Hematopoietic multipotent progenitor cell treated with erythropoietin and hydrocortisone succinate and interleukin-3 and kit ligand, for 15 days (in vitro differentiated cells): ENCODE results near the gene STRN4.

Source experiments
- DNase-seq: peaks from one replicate; pipeline ENCODE4 v3.0.0-alpha.2; 2015; ENCODE audit warnings: low spot score

Gene STRN4

GRCh38 chr19:46744005-46744691 is 2.1 kb downstream of the STRN4 start:
- DNase-seq = no peak

DNA sequence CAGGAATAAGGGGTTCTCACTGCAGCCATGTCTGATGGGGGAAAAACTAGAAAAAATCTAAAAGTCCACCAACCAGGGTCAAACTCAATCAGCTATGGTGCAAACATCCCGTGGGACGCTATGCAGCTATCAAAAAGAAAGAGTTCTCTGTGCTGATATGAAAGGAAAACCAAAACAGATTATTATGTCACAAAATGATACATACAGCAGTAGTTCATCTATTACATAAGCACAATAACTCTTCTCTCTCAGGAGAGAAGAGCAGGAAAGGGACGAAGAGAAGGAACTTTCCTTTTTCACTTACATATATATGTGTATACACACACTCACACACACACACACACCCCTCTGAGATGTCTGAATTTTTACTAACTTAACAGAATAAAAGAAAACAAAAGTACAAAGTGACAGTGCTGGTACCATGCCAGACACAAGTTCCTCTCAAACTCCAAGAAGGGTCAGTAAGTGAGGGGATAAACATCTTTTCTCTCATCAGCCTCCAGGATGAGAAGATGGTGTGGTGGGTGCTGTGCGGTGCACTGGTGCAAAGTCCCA is 3.2 kb downstream of the STRN4 start:
- DNase-seq = no peak

GRCh38 chr19:46741447-46741846 is 4.8 kb downstream of the STRN4 start:
- no peak for DNase-seq

DNA sequence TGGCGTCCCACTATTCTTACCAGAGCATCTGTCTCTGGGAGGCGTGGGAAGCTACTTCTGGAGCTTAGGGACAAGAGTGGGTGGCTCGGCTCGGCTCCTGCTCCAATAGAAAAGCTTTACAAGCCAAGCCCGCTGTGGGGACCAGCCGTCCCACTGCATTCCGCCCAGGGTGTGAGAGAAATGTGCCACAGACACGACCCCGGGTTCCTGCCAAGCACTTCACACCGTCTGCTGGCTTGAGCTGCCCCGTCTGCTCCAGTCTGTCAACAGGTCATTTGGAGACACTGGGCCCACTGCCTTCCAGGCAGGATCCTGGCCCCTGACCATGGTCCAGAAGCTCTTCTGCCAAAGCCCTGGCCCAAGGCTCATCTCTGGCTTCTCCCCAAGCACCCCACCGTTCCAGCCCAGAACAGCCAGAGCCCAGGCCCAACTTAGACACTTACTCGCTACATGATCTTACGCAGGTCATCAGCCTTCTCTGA is 6.9 kb downstream of the STRN4 start:
- DNase-seq = no peak

DNA sequence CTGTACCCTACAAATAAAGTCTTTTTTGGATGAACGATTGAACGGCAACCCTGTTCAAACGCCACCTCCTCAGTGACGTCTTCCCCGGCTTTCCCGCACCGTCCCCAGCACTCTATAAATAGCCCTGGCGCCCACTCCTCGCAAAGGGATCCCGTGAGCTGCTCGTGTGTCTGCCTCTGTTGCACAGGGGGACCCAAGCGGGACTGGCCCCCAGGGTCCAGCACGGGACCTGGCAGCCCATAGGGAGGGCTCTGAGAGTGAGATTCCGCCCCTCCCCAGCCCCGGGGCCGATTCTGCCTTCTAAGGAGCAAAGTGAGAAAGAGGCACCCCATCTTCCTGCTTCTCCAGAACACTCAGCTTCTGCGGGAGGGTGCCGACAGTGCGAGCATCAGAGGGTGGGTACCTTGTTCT is 8.5 kb downstream of the STRN4 start:
- no peak for DNase-seq

DNA sequence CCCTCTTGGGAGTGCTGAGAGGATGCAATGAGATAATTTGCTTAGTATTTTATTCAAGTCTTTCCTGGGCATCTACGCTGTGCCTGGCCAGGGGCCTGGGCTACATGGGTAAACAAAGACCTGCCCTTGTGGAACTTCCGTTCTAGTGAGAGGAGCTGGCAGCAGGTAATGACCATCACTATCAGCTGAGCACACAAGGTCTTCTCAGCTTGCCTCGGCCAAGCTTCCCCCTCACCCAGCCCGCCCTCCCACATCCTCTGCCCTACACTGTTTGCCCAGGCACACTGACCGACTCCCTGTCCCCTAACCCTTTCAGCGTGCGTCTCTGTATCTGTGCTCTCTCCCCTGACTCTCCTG is 9.0 kb downstream of the STRN4 start:
- DNase-seq = no peak

DNA sequence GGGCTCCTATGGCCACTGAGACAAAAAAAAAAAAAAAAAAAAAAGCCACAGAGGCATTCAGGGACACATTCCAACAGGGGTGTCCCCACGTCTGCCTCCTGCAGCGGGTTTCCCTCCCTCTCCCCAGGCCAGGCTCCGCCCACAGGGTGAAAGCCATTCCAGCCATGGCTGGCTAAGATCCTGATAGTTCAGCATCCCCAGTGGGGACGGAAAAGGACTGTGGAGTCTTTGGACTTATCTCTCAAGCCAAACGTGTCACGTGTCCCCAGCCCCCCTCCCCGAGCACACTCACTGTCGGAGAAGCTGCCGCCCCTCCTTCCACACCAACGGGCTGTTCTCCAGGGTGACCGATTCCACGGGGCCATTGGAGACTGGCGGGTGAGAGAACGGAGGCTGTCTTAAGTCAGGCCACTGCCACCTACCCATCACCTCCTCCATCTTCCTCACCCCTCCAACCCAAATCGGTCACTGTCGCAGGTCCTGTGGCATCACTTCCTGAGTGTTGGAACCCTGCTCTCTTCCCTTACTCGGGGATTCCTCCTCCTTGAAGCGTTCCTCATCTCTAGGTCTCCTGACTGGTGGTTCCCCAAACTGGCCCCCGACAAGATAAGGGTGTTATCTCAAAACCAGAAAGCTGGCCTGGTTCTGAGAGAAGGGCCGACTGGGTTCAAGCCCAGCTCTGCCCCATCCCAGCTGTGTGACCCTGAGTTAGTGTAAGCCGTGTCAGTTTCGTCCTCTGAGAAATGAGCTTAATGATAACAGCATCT is 9.5 kb downstream of the STRN4 start:
- DNase-seq = peak; percentile 65

DNA sequence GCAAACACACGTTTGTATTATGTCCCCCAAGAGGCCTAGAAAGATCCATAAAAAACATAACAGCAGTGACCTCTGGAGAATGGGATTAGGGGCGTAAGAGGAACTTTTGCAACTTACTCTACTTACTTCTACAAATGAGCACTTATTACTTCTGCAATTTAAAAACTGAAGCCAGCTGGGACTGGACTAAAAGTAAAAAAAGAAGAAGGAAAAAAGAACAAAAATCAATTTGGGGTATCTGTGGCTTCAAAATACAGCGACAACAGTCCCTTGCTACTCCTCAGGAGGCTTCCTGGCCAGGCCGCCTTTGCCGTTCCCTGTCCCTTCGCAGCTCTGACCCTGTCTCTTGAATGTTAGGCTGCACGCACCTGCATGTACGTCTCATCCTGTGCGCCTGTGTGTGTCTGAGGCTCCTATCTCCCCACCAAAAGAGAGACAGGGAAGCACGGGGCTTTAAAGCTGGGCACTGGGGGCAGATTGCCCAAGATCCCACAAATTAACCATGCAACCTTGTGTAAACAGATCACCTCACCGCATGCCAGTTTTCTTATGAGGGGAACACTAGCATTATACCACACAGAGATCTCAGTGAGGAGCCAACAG is 12.5 kb downstream of the STRN4 start:
- no peak for DNase-seq

DNA sequence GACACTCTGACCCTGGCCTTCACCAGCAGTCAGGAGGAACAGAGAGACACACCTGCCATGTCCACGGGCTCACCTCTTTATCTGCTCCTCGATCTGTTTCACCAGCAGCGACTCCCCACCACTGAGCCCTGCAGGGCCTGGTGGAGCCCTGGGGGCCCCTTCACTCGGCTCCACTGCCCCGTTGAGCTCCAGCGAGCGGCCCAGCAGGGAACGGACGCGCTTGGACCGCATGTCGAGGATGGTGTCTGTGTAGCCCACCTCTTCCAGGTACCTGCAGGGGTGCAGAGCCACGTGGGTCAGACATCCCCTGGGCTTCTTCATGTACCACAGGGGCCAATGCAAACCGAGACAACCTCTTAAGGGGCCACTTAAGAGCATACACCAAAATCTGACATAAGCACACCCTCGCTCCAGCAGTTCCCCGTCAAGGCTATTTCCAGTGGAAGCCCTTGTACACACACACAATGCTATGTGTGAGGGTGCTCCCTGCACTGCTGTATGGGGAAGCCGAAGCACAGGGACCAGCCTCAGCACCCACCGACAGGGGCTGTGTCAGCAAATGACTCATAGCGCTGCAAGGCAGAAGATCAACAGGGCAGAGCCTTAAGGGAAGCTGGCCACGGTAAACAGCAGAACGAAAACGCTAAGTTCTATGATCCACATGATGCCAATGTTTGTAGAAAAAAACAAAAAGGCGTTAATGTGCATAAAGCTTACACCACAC is 13.1 kb downstream of the STRN4 start:
- no peak for DNase-seq

- DNase-seq = no peak
Observed at GRCh38 chr19:46732172-46732938, 13.9 kb downstream of the STRN4 start.

DNA sequence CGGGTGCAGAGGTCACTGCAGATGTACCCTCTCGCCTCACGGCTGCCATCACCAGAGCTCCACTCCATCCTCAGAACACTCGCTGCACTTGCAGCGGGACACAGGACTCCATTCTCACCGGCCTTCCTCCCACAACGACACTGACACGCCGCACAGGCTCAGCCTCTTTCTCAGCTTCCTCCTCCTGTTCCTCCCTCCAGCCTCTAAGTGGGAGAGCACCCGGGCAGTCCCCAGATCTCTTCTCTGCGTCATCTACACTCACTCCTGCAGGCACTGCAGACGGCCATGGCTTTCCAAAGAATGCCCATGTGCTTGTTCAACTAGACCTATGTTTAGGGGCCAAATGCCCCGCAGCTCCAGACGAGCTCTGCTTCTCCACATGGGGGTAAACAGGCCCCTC is 14.7 kb downstream of the STRN4 start:
- DNase-seq = no peak

DNA sequence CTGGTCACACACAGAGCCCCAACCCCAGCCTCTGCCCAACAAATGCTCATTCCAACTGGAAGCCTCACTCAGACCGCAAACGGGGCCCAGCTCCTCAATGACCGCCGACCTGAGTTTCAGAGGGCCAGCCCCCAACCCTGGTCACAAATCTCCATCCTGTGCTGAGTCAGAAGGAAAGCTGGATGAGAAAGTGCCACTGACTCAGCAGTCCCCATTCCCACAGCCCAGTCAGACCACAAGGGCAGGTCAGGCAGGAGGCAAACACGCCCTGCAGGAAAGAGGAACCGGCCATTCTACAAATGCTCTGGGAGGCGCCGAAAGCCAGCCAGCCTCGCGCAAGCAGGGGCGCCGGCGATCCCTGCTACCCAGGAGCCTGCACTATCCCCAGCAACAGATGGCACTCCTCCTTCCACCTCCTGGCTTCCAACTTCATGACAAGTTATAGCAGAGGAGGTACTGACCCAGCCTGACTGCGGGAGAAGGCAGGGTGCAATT is 15.2 kb downstream of the STRN4 start:
- DNase-seq = no peak

- no peak for DNase-seq
Observed at GRCh38 chr19:46730595-46730994, 15.7 kb downstream of the STRN4 start.

GRCh38 chr19:46730187-46730586 is 16.1 kb downstream of the STRN4 start:
- DNase-seq = no peak

- DNase-seq = no peak
Observed at GRCh38 chr19:46729696-46730095, 16.6 kb downstream of the STRN4 start.

GRCh38 chr19:46728693-46729339 is 17.4 kb downstream of the STRN4 start:
- peak; percentile 84 for DNase-seq

GRCh38 chr19:46728208-46728607 is 18.0 kb downstream of the STRN4 start:
- no peak for DNase-seq

DNA sequence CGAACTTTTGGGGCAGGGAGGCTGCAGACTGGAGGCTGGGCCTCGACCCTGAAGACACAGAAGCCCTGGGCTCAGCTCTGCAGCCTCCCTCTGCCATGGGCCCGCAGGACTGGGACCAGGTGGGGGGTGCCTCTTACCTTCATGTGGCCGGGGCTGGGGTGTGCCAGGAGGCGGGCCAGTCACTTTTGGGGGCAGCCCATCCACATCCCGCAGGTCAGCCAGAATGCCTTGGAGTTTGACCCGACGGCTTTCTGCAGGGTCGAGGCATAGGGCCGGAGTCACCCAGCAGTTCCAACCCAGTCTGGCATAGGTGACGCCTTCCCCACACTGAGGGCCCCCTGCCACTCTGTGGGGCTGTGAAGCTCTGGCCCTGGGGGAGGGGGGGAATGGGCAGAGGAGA is 18.5 kb downstream of the STRN4 start:
- DNase-seq = no peak

DNA sequence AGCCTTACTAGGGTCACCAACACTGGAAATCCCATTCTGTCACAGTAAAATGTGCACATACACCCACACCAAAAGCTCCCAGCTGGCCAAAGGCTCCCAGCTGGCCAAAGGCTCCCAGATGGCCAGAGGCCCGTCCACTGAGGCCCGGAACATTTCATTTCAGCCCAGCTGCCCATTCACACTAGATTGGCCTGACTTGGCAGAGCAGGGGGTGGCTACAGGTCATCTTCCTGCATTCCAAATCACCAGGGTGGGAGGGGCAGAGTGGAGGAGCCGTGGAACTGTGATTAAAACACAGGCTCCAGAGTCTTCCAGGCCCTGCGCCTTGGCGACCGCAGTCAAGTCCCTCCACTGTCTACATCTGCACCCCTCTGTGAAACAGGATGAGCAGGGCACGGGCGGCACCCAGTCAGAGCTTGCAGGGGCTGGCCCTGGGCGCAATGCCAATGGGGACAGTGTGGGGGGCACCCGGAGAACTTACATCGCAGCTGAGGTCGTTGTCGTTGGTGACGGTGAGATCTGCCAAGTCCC is 19.2 kb downstream of the STRN4 start:
- DNase-seq = no peak

GRCh38 chr19:46726551-46726950 is 19.7 kb downstream of the STRN4 start:
- DNase-seq = no peak
